ENCODE measurements around the gene TMEM8B.
A peak's percentile ranks its signal among the peaks of the same experiment; 100 is the strongest.

TMEM8B gene

DNA sequence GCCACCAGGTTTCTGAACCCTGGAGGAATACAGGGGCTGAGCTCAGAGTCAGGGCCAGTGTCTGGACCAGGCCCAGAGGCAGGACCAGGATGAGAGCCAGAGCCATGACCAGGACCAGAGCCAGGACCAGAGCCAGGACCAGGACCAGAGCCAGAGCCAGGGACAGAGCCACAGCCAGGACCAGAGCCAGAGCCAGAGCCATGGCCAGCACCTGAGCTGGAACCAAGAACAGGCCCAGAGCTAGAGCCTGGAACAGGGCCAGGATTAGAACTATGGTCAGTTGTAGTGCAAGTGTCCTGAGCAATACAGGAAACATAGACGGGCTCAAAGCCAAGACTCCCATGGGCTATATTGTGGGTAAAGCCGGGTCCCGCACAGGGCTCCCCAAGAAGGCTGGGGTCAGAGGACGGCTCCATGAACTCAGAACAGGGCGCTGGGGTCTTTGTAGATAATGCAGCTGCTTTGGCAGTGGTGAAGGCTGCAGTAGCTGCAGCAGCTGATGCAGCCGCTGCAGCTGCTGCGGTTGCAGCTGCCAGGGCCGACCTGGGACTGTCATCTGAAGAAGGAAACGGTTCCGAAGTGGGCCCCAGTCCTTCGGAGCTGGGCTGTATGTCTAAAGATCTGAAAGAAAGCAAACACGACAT lies 17.5 kb upstream of the TMEM8B start:
- peak overlapping the region; percentile 94 for H3K4me2 ChIP-seq (ENCODE audit: low read depth, low read length, poor library complexity, severe bottlenecking)
- peaks cover 39% of the 10 kb centered on the region for H3K4me1 ChIP-seq (ENCODE audit: insufficient read depth, low read length, poor library complexity, severe bottlenecking)
- H3K27me3 ChIP-seq (ENCODE audit: insufficient read depth, low read length, poor library complexity, severe bottlenecking), result no peaks in the 10 kb centered on the region
- peaks cover 10% of the 10 kb centered on the region; the same call in 1 of the 2 replicates for H3K36me3 ChIP-seq (ENCODE audit: insufficient read depth, low read length)
- H3K79me2 ChIP-seq (ENCODE audit: insufficient read depth, low read length), result peaks cover 13% of the 10 kb centered on the region
- H3K9ac ChIP-seq (ENCODE audit: low read depth, low read length, poor library complexity, severe bottlenecking), result peak overlapping the region; percentile 68
- no peaks in the 10 kb centered on the region for H4K20me1 ChIP-seq (ENCODE audit: insufficient read depth, low read length, poor library complexity, severe bottlenecking)
- no peaks in the 10 kb centered on the region for H3K9me2 ChIP-seq (replicated peaks; ENCODE audit: low read depth, low read length)
- peak overlapping the region; percentile 77 for H3K4me3 ChIP-seq (ENCODE audit: low read length, poor library complexity, severe bottlenecking)
- peaks cover 8% of the 10 kb centered on the region for H3F3A ChIP-seq (ENCODE audit: low read depth)
- H2AFZ ChIP-seq (ENCODE audit: low read length), result peak overlapping the region; percentile 69; the same call in 1 of the 2 replicates
- no peak for TF ChIP-seq EZH2phosphoT487 (IDR thresholded peaks at IDR 0.05; ENCODE audit: borderline replicate concordance)
- no peaks in the 10 kb centered on the region for H3K9me3 ChIP-seq (ENCODE audit: insufficient read depth, low read depth, low read length)

DNA sequence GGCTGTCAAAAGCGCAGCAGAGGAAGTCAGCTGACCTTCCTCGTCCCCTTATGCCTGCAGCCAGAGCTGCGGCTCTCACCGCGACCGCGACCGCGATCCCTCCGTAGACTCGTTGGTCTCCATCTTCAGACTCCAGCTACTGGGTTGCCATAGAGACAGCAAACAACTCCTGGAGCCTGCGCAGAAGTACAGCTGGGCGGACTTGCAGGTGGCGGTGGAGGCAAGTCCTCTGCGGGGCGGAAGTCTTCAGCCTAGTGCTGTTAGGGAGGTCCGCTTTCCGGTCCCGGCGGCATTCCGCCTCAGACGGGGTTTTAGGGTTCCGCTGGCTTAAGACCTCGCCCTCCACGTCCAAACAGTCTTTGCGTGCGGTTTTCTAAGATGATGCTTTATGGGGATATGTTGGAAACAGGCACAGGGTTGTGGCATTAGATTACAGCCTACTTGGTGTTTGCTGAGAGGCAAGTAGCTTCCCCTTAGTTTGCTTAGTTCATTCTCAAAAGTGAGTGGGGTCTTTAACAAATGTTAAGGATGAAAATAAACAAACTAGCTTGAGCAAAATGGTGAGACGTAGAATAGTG lies 16.9 kb upstream of the TMEM8B start, which contains the start of gene SPAG8:
Gene SPAG8 (minus strand): TSS at position 238 of the 578 bp plus-strand sequence. CDS start 115 bp downstream, at position 123.
- H3F3A ChIP-seq (ENCODE audit: low read depth), result peaks cover 8% of the 10 kb centered on the region

DNA sequence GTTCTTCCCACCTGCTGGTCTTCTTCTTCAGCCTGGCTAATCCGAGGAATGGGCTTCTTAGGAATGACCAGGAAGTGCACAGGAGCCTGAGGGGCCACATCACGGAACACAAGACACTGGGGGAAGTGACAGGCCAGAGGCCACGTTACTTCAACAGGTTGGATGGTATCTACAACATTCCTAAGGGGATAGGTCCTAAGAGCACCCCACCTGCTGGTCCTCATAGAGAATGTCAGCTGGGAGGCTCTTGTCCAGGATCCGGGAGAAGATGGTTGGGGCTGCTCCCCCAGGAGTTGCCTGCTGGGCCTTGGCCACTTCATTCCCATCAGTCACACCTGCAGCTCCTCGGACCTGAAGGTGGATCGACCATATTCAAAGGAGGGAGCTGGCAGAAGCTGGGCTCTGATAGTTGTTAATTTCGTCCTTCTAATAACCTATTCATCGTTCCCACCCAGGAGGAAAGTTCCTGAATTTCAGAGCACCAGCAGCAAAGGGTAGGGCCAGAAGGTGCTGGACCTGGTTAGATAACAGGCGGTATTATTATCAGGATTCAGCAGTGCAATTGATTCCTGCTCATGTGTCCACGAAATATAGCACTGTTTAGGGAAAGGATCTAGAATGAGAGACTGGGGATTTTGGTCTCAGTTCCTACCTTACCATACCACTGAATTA lies 15.5 kb upstream of the TMEM8B start:
- TF ChIP-seq EZH2phosphoT487 (IDR thresholded peaks at IDR 0.05; ENCODE audit: borderline replicate concordance), result no peak
- TF ChIP-seq, protein P1, sequence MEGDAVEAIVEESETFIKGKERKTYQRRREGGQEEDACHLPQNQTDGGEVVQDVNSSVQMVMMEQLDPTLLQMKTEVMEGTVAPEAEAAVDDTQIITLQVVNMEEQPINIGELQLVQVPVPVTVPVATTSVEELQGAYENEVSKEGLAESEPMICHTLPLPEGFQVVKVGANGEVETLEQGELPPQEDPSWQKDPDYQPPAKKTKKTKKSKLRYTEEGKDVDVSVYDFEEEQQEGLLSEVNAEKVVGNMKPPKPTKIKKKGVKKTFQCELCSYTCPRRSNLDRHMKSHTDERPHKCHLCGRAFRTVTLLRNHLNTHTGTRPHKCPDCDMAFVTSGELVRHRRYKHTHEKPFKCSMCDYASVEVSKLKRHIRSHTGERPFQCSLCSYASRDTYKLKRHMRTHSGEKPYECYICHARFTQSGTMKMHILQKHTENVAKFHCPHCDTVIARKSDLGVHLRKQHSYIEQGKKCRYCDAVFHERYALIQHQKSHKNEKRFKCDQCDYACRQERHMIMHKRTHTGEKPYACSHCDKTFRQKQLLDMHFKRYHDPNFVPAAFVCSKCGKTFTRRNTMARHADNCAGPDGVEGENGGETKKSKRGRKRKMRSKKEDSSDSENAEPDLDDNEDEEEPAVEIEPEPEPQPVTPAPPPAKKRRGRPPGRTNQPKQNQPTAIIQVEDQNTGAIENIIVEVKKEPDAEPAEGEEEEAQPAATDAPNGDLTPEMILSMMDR (conservative IDR thresholded peaks at IDR 0.05; ENCODE audit: low read length), result peak; percentile 50
- Histone ChIP-seq H3K36me3 (ENCODE audit: insufficient read depth, low read length) (peaks cover 9% of the 10 kb centered on the region; the same call in 1 of the 2 replicates), H3K4me2 (ENCODE audit: low read depth, low read length, poor library complexity, severe bottlenecking) (peak overlapping the region; percentile 94), H3K79me2 (ENCODE audit: insufficient read depth, low read length) (peaks cover 13% of the 10 kb centered on the region), H3K9ac (ENCODE audit: low read depth, low read length, poor library complexity, severe bottlenecking) (peak overlapping the region; percentile 92), H3F3A (ENCODE audit: low read depth) (peaks cover 8% of the 10 kb centered on the region), H2AFZ (ENCODE audit: low read length) (no peak overlapping the region), H3K9me2 (replicated peaks; ENCODE audit: low read depth, low read length) (no peaks in the 10 kb centered on the region), H4K20me1 (ENCODE audit: insufficient read depth, low read length, poor library complexity, severe bottlenecking) (no peaks in the 10 kb centered on the region), H3K4me3 (ENCODE audit: low read length, poor library complexity, severe bottlenecking) (peak overlapping the region; percentile 77), H3K4me1 (ENCODE audit: insufficient read depth, low read length, poor library complexity, severe bottlenecking) (peaks cover 39% of the 10 kb centered on the region), H3K27me3 (ENCODE audit: insufficient read depth, low read length, poor library complexity, severe bottlenecking) (no peaks in the 10 kb centered on the region), H3K9me3 (ENCODE audit: insufficient read depth, low read depth, low read length) (no peaks in the 10 kb centered on the region)

More for the DNA sequence above, 16.9 kb upstream of the TMEM8B start, which contains the start of gene SPAG8:
- Histone ChIP-seq H4K20me1 (ENCODE audit: insufficient read depth, low read length, poor library complexity, severe bottlenecking) (no peaks in the 10 kb centered on the region), H3K27me3 (ENCODE audit: insufficient read depth, low read length, poor library complexity, severe bottlenecking) (no peaks in the 10 kb centered on the region), H3K4me2 (ENCODE audit: low read depth, low read length, poor library complexity, severe bottlenecking) (peak within 1 kb of the TSS; percentile 94), H3K79me2 (ENCODE audit: insufficient read depth, low read length) (peaks cover 13% of the 10 kb centered on the region), H3K9me2 (replicated peaks; ENCODE audit: low read depth, low read length) (no peaks in the 10 kb centered on the region), H2AFZ (ENCODE audit: low read length) (peak within 1 kb of the TSS; percentile 69), H3K4me1 (ENCODE audit: insufficient read depth, low read length, poor library complexity, severe bottlenecking) (peaks cover 39% of the 10 kb centered on the region), H3K36me3 (ENCODE audit: insufficient read depth, low read length) (peaks cover 10% of the 10 kb centered on the region; the same call in 1 of the 2 replicates), H3K4me3 (ENCODE audit: low read length, poor library complexity, severe bottlenecking) (peak within 1 kb of the TSS; percentile 77), H3K9ac (ENCODE audit: low read depth, low read length, poor library complexity, severe bottlenecking) (peak within 1 kb of the TSS; percentile 92), H3K9me3 (ENCODE audit: insufficient read depth, low read depth, low read length) (no peaks in the 10 kb centered on the region)
- TF ChIP-seq, protein P1 (conservative IDR thresholded peaks at IDR 0.05; ENCODE audit: low read length), result no peak
- no peak for TF ChIP-seq EZH2phosphoT487 (IDR thresholded peaks at IDR 0.05; ENCODE audit: borderline replicate concordance)

All from Loucy (cell line).